Measurements from ENCODE around the gene IPMK.

- TF ChIP-seq CTCF (IDR thresholded peaks at IDR 0.05) (no peak), POLR2A (IDR thresholded peaks at IDR 0.05) (peak; percentile 60 to 69), POLR2AphosphoS5 (IDR thresholded peaks at IDR 0.05) (peak; percentile 94)
Observed at GRCh38 chr10:58268946-58269781, 1.5 kb upstream of the IPMK start, which contains the start of gene CISD1.
